H9 (cell line): ENCODE data around the gene PITX3. TPM values are rescaled to one million over a fixed set of nuclear protein-coding genes. Genes with fewer than 3 reads are reported as not detected.

Experiments
- DNase-seq: peaks from one replicate; pipeline ENCODE4 v3.0.0-alpha.2; 2017
- H2AFZ ChIP-seq: one replicate; pipeline ENCODE4 v1.6.1; 2013; ENCODE audit warnings: mild to moderate bottlenecking, low read length, control low read depth, moderate library complexity
- H2AK5ac ChIP-seq: 2 replicates; pipeline ENCODE4 v1.6.1; 2013; ENCODE audit warnings: low read length, control low read depth, mixed read lengths; ENCODE audit not compliant: insufficient read length
- H2BK120ac ChIP-seq: one replicate; pipeline ENCODE4 v1.6.1; 2013; ENCODE audit warnings: low read depth, mild to moderate bottlenecking, low read length, control low read depth, inconsistent platforms; ENCODE audit not compliant: poor library complexity, severe bottlenecking
- H2BK12ac ChIP-seq: 2 replicates; pipeline ENCODE4 v1.6.1; 2013; ENCODE audit warnings: low read length, control low read depth, mixed read lengths, low read depth; ENCODE audit not compliant: insufficient read length
- H2BK15ac ChIP-seq: 2 replicates; pipeline ENCODE4 v1.6.1; 2013; ENCODE audit warnings: low read depth, low read length, control low read depth
- H2BK20ac ChIP-seq: one replicate; pipeline ENCODE4 v1.6.1; 2013; ENCODE audit warnings: low read depth, mild to moderate bottlenecking, low read length, control low read depth, inconsistent platforms; ENCODE audit not compliant: poor library complexity, severe bottlenecking
- H2BK5ac ChIP-seq: 2 replicates; pipeline ENCODE4 v1.6.1; 2013; ENCODE audit warnings: low read length, control low read depth, mixed read lengths; ENCODE audit not compliant: insufficient read length
- H3K14ac ChIP-seq: 2 replicates; pipeline ENCODE4 v1.6.1; 2013; ENCODE audit warnings: low read length, control low read depth; ENCODE audit not compliant: insufficient read depth
- H3K18ac ChIP-seq: 2 replicates; pipeline ENCODE4 v1.6.1; 2013; ENCODE audit warnings: low read depth, mild to moderate bottlenecking, mixed read lengths, low read length, control low read depth; ENCODE audit not compliant: insufficient read length
- H3K23ac ChIP-seq: 2 replicates; pipeline ENCODE4 v1.6.1; 2013; ENCODE audit warnings: low read length, control low read depth, mixed read lengths, low read depth; ENCODE audit not compliant: insufficient read length
- H3K23me2 ChIP-seq: 2 replicates; pipeline ENCODE4 v1.6.1; 2013; ENCODE audit warnings: low read depth, mild to moderate bottlenecking, mixed read lengths, low read length, control low read depth; ENCODE audit not compliant: insufficient read length, poor library complexity, severe bottlenecking
- H3K27ac ChIP-seq: 2 replicates; pipeline ENCODE4 v1.5.1; 2013; ENCODE audit warnings: low read length, control low read depth, mixed read lengths, low read depth; ENCODE audit not compliant: insufficient read length
- H3K27me3 ChIP-seq: 2 replicates; pipeline ENCODE4 v1.6.1; 2013; ENCODE audit warnings: low read length, control low read depth, inconsistent platforms; ENCODE audit not compliant: insufficient read depth
- H3K4ac ChIP-seq: 2 replicates; pipeline ENCODE4 v1.6.1; 2013; ENCODE audit warnings: low read depth, mild to moderate bottlenecking, control low read depth, inconsistent platforms, low read length, moderate library complexity
- H3K4me1 ChIP-seq: 2 replicates; pipeline ENCODE4 v1.6.1; 2013; ENCODE audit warnings: low read length, control low read depth, inconsistent platforms; ENCODE audit not compliant: insufficient read depth
- H3K4me2 ChIP-seq: 2 replicates; pipeline ENCODE4 v1.6.1; 2013; ENCODE audit warnings: low read length, control low read depth, mixed read lengths; ENCODE audit not compliant: insufficient read length, insufficient read depth
- H3K56ac ChIP-seq: 2 replicates; pipeline ENCODE4 v1.6.1; 2013; ENCODE audit warnings: low read depth, mild to moderate bottlenecking, mixed read lengths, low read length, control low read depth; ENCODE audit not compliant: insufficient read length
- H3K79me1 ChIP-seq: 2 replicates; pipeline ENCODE4 v1.6.1; 2013; ENCODE audit warnings: low read depth, mild to moderate bottlenecking, moderate library complexity, low read length, control low read depth, inconsistent platforms; ENCODE audit not compliant: insufficient read depth, poor library complexity, severe bottlenecking
- H3K79me2 ChIP-seq: 2 replicates; pipeline ENCODE4 v1.6.1; 2013; ENCODE audit warnings: low read length, control low read depth, inconsistent platforms; ENCODE audit not compliant: insufficient read depth
- H3K9ac ChIP-seq: 2 replicates; pipeline ENCODE4 v1.6.1; 2013; ENCODE audit warnings: low read length, control low read depth, mixed read lengths; ENCODE audit not compliant: insufficient read length; ENCODE audit errors: extremely low read depth
- H3K9me3 ChIP-seq: one replicate; pipeline ENCODE4 v1.6.1; 2013; ENCODE audit warnings: low read depth, low read length, inconsistent platforms; ENCODE audit not compliant: control insufficient read depth
- H3T11ph ChIP-seq: one replicate; pipeline ENCODE4 v1.6.1; 2013; ENCODE audit warnings: mild to moderate bottlenecking, low read length, control low read depth, inconsistent platforms
- H4K20me1 ChIP-seq: one replicate; pipeline ENCODE4 v1.6.1; 2013; ENCODE audit not compliant: control insufficient read depth, insufficient read length, insufficient read depth
- H4K5ac ChIP-seq: 2 replicates; pipeline ENCODE4 v1.6.1; 2013; ENCODE audit warnings: low read depth, mild to moderate bottlenecking, mixed read lengths, low read length, control low read depth; ENCODE audit not compliant: insufficient read length
- H4K8ac ChIP-seq: replicated peaks from 2 replicates; pipeline ENCODE4 v1.6.1; 2013; ENCODE audit warnings: low read length, control low read depth, mixed read lengths, low read depth; ENCODE audit not compliant: insufficient read length
- H4K91ac ChIP-seq: 2 replicates; pipeline ENCODE4 v1.6.1; 2013; ENCODE audit warnings: low read depth, mild to moderate bottlenecking, moderate library complexity, mixed read lengths, low read length, control low read depth; ENCODE audit not compliant: insufficient read length
- H3K27ac Mint-ChIP-seq, 3 experiments: 2 replicates in 2 of 3; 3 replicates in 1 of 3; pipeline ENCODE4 v1.8.0; 2020 to 2021; ENCODE audit warnings: mixed read lengths in 3 of 3, mild to moderate bottlenecking in 1 of 3, moderate library complexity in 1 of 3
- H3K27me3 Mint-ChIP-seq: 2 replicates; pipeline ENCODE4 v1.8.0; 2021; ENCODE audit warnings: low read depth, mild to moderate bottlenecking, moderate library complexity, mixed read lengths
- H3K36me3 Mint-ChIP-seq, 3 experiments: 2 replicates in 2 of 3; 3 replicates in 1 of 3; pipeline ENCODE4 v1.8.0; 2020 to 2021; ENCODE audit warnings: low read depth in 3 of 3, mixed read lengths in 3 of 3; ENCODE audit not compliant: insufficient read depth in 1 of 3
- H3K4me1 Mint-ChIP-seq, 2 experiments: 2 replicates each; pipeline ENCODE4 v1.8.0; 2020; ENCODE audit warnings: mixed read lengths in 2 of 2
- H3K4me3 Mint-ChIP-seq, 2 experiments: 2 replicates in 1 of 2; 3 replicates in 1 of 2; pipeline ENCODE4 v1.8.0; 2020 to 2021; ENCODE audit warnings: mild to moderate bottlenecking in 2 of 2, mixed read lengths in 2 of 2, moderate library complexity in 1 of 2
- H3K9me3 Mint-ChIP-seq, 2 experiments: 2 replicates in 1 of 2; 3 replicates in 1 of 2; pipeline ENCODE4 v1.8.0; 2020; ENCODE audit warnings: mild to moderate bottlenecking in 2 of 2, mixed read lengths in 2 of 2, moderate library complexity in 1 of 2
- WGBS: extraction: QIAGEN DNeasy Blood & Tissue Kit; methylation state at CpG from one replicate; pipeline ENCODE4 v1.1.7; 2013; ENCODE audit warnings: missing lambda C conversion rate, low lambda C conversion rate, mixed read lengths; ENCODE audit not compliant: insufficient read length; ENCODE audit errors: extremely low coverage; 5-methylcytosine and 5-hydroxymethylcytosine counted together
- total RNA-seq: library from RNA; stranded (reverse); gene quantifications from 2 replicates; pipeline ENCODE4 v1.2.1, GENCODE V29; 2021
- TF ChIP-seq, protein P1 (sequence below): fragments of 200-600 bp; sonication (generic); conservative IDR thresholded peaks from 3 replicates; pipeline ENCODE4 v1.8.0; 2021; ENCODE audit warnings: antibody characterized with exemption, mild to moderate bottlenecking

Gene PITX3
- total RNA-seq, 1 experiment from 2014 or later, result not detected

DNA sequence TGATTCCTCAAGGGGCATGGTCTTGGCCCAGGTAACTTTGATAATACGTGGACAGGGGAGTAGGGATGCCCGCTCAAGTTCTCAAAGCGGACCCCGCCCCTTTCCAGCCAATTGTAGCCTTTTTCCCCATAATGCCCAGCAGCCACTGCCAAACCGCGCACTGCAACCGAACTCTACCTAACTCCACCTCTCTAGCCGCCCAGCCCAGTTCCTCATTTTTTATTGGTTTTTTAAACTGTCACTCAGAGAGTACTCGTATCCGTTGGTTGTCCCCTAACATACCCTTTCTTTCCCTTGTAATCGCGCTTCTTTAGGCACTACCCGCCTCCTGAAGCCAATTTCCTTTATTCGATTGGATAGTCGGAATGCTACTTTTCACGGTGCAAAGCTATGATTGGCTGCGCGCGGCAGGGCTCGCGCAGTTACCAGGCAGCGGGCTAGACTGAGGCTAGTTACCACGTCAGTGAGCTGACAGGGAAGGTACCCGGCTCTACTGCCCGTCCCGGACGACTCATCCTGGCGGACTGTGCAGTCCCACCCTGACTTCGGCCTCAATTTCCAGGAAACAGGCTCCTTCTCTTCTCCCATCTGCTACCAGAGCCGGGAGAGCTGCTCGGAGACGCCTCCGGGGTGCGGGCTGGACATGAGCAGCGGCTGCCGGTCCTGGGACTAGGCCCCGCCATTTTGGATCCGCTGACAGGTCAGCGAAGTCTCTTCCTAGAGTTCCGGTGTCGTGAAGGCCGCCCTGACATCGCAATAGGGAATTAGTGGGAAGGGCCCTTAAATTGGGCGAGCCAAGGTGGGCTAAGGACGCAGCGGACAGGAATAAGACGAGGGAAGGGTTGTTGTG lies 4.0 kb upstream of the PITX3 start, which contains the start of gene GBF1:
Gene GBF1, plus strand, starts transcription at position 451 of the 850 bp plus-strand sequence. CDS start 13,407 bp downstream, outside the sequence.
- Histone ChIP-seq H3K23me2 (peaks cover 13% of the 10 kb centered on the region), H2BK12ac (no peak within 1 kb of the TSS), H3K14ac (no peak within 1 kb of the TSS), H2BK15ac (no peak within 1 kb of the TSS), H2BK120ac (no peak within 1 kb of the TSS), H2AFZ (peak within 1 kb of the TSS; percentile 32), H3K56ac (no peak within 1 kb of the TSS), H4K8ac (no peak within 1 kb of the TSS), H3K27me3 (peaks cover 22% of the 10 kb centered on the region), H3K4ac (no peak within 1 kb of the TSS), H3K79me1 (peaks cover 2% of the 10 kb centered on the region), H3K4me2 (peak within 1 kb of the TSS; percentile 88), H3K79me2 (peaks cover 5% of the 10 kb centered on the region; the same call in 1 of the 2 replicates), H3K27ac (no peak within 1 kb of the TSS), H2BK5ac (no peak within 1 kb of the TSS), H3K23ac (no peak within 1 kb of the TSS), H2AK5ac (no peak within 1 kb of the TSS), H4K91ac (no peak within 1 kb of the TSS), H3K9ac (peak within 1 kb of the TSS; percentile 61), H3K9me3 (no peaks in the 10 kb centered on the region), H3K4me1 (no peaks in the 10 kb centered on the region), H2BK20ac (no peak within 1 kb of the TSS), H4K5ac (no peak within 1 kb of the TSS), H3K18ac (no peak within 1 kb of the TSS), H3T11ph (no peak within 1 kb of the TSS), H4K20me1 (no peaks in the 10 kb centered on the region)
- Mint-ChIP-seq H3K36me3 (no peaks in the 10 kb centered on the region; a peak in 1 of 7 replicates), H3K9me3 (no peaks in the 10 kb centered on the region), H3K27me3 (peaks cover 39% of the 10 kb centered on the region), H3K4me1 (peaks cover 29 to 35% of the 10 kb centered on the region in 2 experiments), H3K4me3 (peak within 1 kb of the TSS; percentile 94 to 98), H3K27ac (peak within 1 kb of the TSS; percentile 79 to 94 (median 90); a peak in 6 of 7 replicates)
- TF ChIP-seq, protein P1, sequence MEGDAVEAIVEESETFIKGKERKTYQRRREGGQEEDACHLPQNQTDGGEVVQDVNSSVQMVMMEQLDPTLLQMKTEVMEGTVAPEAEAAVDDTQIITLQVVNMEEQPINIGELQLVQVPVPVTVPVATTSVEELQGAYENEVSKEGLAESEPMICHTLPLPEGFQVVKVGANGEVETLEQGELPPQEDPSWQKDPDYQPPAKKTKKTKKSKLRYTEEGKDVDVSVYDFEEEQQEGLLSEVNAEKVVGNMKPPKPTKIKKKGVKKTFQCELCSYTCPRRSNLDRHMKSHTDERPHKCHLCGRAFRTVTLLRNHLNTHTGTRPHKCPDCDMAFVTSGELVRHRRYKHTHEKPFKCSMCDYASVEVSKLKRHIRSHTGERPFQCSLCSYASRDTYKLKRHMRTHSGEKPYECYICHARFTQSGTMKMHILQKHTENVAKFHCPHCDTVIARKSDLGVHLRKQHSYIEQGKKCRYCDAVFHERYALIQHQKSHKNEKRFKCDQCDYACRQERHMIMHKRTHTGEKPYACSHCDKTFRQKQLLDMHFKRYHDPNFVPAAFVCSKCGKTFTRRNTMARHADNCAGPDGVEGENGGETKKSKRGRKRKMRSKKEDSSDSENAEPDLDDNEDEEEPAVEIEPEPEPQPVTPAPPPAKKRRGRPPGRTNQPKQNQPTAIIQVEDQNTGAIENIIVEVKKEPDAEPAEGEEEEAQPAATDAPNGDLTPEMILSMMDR, result no peak
- WGBS, result no CpG with 5 or more reads among the region's 47 CpGs
- peak; percentile 98 for DNase-seq
